PC-9 (cell line): ENCODE results near the gene ARRB1. TPM values are rescaled to one million over a fixed set of nuclear protein-coding genes. Genes with fewer than 3 reads are reported as not detected.

Experiments used
- BruUV-seq: library from RNA; stranded (reverse); fragments of 400-500 nt; replicated peaks from 2 replicates; lab custom pipeline; 2021; lab: Mats Ljungman, UMichigan
- CTCF ChIA-PET: fragments of 300-600 bp; sonication (Branson Sonifier 250); formaldehyde crosslinking; loops from one replicate; lab custom pipeline; 2022; ENCODE audit warnings: antibody characterized with exemption; lab: Charles Lee
- POLR2A ChIA-PET: fragments of 300-600 bp; sonication (Branson Sonifier 250); formaldehyde crosslinking; loops from one replicate; lab custom pipeline; 2022; ENCODE audit warnings: antibody characterized with exemption; ENCODE audit not compliant: unreplicated experiment; lab: Charles Lee
- DNase-seq, 2 experiments: peaks; one replicate each; pipeline versions ENCODE4 v3.0.0 to v3.0.0-alpha.2; 2015 to 2022; ENCODE audit warnings: mixed read lengths in 1 of 2
- H2AFZ ChIP-seq: fragments of 200-600 bp; sonication (generic); 2 replicates; pipeline ENCODE4 v1.8.1; 2017; ENCODE audit warnings: antibody characterized with exemption
- H3F3A ChIP-seq: fragments of 200-600 bp; sonication (generic); 2 replicates; pipeline ENCODE4 v1.8.1; 2017; ENCODE audit warnings: antibody characterized with exemption, mild to moderate bottlenecking, low read depth; ENCODE audit not compliant: insufficient read depth
- H3K27ac ChIP-seq: fragments of 200-600 bp; sonication (generic); 2 replicates; pipeline ENCODE4 v1.6.1; 2016; ENCODE audit warnings: mixed run types
- H3K27me3 ChIP-seq: fragments of 200-600 bp; sonication (generic); 2 replicates; pipeline ENCODE4 v1.6.1; 2016; ENCODE audit warnings: low read depth, mixed run types; ENCODE audit not compliant: insufficient read depth
- H3K36me3 ChIP-seq: fragments of 200-600 bp; sonication (generic); 2 replicates; pipeline ENCODE4 v1.6.1; 2016; ENCODE audit warnings: low read depth, mixed run types
- H3K4me1 ChIP-seq: fragments of 200-600 bp; sonication (generic); replicated peaks from 2 replicates; pipeline ENCODE4 v1.6.1; 2016; ENCODE audit warnings: mixed run types; ENCODE audit not compliant: insufficient read depth
- H3K4me2 ChIP-seq: fragments of 200-600 bp; sonication (generic); 2 replicates; pipeline ENCODE4 v1.6.1; 2017; ENCODE audit warnings: mixed run types
- H3K4me3 ChIP-seq: fragments of 200-600 bp; sonication (generic); 2 replicates; pipeline ENCODE4 v1.6.1; 2016; ENCODE audit warnings: mixed run types
- H3K79me2 ChIP-seq: fragments of 200-600 bp; sonication (generic); 2 replicates; pipeline ENCODE4 v1.6.1; 2017; ENCODE audit warnings: low read depth, mixed run types
- H3K9me2 ChIP-seq: fragments of 200-600 bp; sonication (generic); 2 replicates; pipeline ENCODE4 v1.8.1; 2017; ENCODE audit warnings: mild to moderate bottlenecking; ENCODE audit not compliant: insufficient read depth
- H3K9me3 ChIP-seq: fragments of 200-600 bp; sonication (generic); 2 replicates; pipeline ENCODE4 v1.8.1; 2016; ENCODE audit warnings: low read depth; ENCODE audit not compliant: insufficient read depth
- H4K20me1 ChIP-seq: fragments of 200-600 bp; sonication (generic); 2 replicates; pipeline ENCODE4 v1.8.1; 2017; ENCODE audit not compliant: insufficient read depth
- EZH2 ChIP-seq: fragments of 200-600 bp; sonication (generic); IDR thresholded peaks from 2 replicates; pipeline ENCODE4 v1.8.0; 2017; ENCODE audit warnings: antibody characterized with exemption, low read depth
- intact Hi-C: fragments of 100-400 bp; cut with micrococcal nuclease; formaldehyde crosslinking; loops from one replicate; pipeline ENCODE4 v1.10.0; 2022; ENCODE audit not compliant: unreplicated experiment
- total RNA-seq: library from RNA; stranded (reverse); gene quantifications from 2 replicates; pipeline ENCODE4 v1.2.3, GENCODE V29; 2021
- TF ChIP-seq, protein P1 (sequence below): fragments of 200-600 bp; sonication (generic); conservative IDR thresholded peaks from 2 replicates; pipeline ENCODE4 v1.6.1; 2017; ENCODE audit warnings: mixed run types, antibody characterized with exemption, mild to moderate bottlenecking, moderate library complexity

The ARRB1 gene
- total RNA-seq, 1 experiment from 2014 or later: 31.8 TPM

DNA sequence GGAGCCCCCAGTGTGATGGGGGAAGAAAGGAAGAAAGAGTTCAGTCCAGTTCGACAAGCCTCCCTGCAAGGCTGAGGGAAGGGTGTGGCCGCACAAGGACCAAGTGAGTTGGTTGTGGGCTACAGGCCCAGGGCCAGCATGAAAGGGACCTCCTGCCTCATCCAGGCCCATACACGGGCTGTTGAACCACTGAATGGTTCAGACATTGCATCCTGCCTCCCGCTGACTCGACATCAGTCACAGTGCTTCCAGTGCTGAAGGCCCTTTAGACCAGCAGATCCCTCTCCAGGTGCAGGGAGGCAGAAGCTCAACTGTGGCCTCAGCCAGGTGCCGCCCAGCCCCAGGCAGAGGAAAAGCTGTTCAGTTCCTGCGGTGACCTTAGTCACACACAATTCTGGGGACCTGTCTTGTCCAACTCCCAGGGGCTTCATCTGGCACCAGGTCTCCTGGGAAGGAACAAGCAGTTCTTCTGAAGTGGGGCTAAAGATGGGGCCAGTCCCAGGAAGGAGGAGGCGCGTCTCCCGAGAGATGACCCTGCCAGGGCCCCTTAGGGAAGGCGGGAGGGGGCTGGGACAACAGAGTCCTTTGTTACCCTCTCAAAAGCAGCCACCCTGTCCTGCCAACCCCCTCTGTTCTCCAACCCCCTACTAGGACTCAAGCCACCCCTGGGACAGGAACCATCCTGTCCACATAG, 6.6 kb downstream of the ARRB1 start:
- Histone ChIP-seq H2AFZ (no peak overlapping the region), H3K9me3 (no peaks in the 10 kb centered on the region), H3K36me3 (no peaks in the 10 kb centered on the region), H4K20me1 (no peaks in the 10 kb centered on the region), H3K4me2 (peak overlapping the region; percentile 31; the same call in 1 of the 2 replicates), H3K4me1 (peaks cover 93% of the 10 kb centered on the region), H3K4me3 (no peak overlapping the region), H3K27me3 (no peaks in the 10 kb centered on the region), H3F3A (peaks cover 54% of the 10 kb centered on the region), H3K27ac (no peak overlapping the region), H3K9me2 (no peaks in the 10 kb centered on the region), H3K79me2 (peaks cover 42% of the 10 kb centered on the region)
- ChIA-PET CTCF (interaction anchor here (0.5 kb wide), 1 partner anchor 16 kb away, joined by 15 read pairs; no protein-coding TSS in a partner anchor), POLR2A (no interaction called here)
- intact Hi-C loops: loop anchor here (5.0 kb wide), 1 partner anchor 37 kb away; no protein-coding TSS in a partner anchor
- no TSS peak for BruUV-seq
- TF ChIP-seq EZH2: no peak
- TF ChIP-seq, protein P1, sequence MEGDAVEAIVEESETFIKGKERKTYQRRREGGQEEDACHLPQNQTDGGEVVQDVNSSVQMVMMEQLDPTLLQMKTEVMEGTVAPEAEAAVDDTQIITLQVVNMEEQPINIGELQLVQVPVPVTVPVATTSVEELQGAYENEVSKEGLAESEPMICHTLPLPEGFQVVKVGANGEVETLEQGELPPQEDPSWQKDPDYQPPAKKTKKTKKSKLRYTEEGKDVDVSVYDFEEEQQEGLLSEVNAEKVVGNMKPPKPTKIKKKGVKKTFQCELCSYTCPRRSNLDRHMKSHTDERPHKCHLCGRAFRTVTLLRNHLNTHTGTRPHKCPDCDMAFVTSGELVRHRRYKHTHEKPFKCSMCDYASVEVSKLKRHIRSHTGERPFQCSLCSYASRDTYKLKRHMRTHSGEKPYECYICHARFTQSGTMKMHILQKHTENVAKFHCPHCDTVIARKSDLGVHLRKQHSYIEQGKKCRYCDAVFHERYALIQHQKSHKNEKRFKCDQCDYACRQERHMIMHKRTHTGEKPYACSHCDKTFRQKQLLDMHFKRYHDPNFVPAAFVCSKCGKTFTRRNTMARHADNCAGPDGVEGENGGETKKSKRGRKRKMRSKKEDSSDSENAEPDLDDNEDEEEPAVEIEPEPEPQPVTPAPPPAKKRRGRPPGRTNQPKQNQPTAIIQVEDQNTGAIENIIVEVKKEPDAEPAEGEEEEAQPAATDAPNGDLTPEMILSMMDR: no peak
- peak in 1 of 2 experiments; percentile 55 for DNase-seq

- H3K9me2 ChIP-seq: no peaks in the 10 kb centered on the region
- intact Hi-C loops: loop anchor here (5.0 kb wide), 1 partner anchor 38 kb away; no protein-coding TSS in a partner anchor
- H3F3A ChIP-seq: peaks cover 54% of the 10 kb centered on the region
- no peaks in the 10 kb centered on the region for H3K36me3 ChIP-seq
- no TSS peak for BruUV-seq
- H3K9me3 ChIP-seq: no peaks in the 10 kb centered on the region
- peaks cover 40% of the 10 kb centered on the region for H3K79me2 ChIP-seq
- no peak overlapping the region for H2AFZ ChIP-seq
- no peaks in the 10 kb centered on the region for H4K20me1 ChIP-seq
- H3K27me3 ChIP-seq: no peaks in the 10 kb centered on the region
- no peak for DNase-seq
- peak overlapping the region; percentile 31; the same call in 1 of the 2 replicates for H3K4me2 ChIP-seq
- ChIA-PET CTCF (interaction anchor here (0.7 kb wide), 2 partner anchors 38 to 64 kb away, joined by 3 to 4 read pairs; no protein-coding TSS in a partner anchor), POLR2A (no interaction called here)
- H3K4me3 ChIP-seq: no peak overlapping the region
- peaks cover 93% of the 10 kb centered on the region for H3K4me1 ChIP-seq
- TF ChIP-seq, protein P1: no peak
- no peak for TF ChIP-seq EZH2
- H3K27ac ChIP-seq: no peak overlapping the region
Measured at GRCh38 chr11:75344186-75344585, 7.3 kb downstream of the ARRB1 start.

DNA sequence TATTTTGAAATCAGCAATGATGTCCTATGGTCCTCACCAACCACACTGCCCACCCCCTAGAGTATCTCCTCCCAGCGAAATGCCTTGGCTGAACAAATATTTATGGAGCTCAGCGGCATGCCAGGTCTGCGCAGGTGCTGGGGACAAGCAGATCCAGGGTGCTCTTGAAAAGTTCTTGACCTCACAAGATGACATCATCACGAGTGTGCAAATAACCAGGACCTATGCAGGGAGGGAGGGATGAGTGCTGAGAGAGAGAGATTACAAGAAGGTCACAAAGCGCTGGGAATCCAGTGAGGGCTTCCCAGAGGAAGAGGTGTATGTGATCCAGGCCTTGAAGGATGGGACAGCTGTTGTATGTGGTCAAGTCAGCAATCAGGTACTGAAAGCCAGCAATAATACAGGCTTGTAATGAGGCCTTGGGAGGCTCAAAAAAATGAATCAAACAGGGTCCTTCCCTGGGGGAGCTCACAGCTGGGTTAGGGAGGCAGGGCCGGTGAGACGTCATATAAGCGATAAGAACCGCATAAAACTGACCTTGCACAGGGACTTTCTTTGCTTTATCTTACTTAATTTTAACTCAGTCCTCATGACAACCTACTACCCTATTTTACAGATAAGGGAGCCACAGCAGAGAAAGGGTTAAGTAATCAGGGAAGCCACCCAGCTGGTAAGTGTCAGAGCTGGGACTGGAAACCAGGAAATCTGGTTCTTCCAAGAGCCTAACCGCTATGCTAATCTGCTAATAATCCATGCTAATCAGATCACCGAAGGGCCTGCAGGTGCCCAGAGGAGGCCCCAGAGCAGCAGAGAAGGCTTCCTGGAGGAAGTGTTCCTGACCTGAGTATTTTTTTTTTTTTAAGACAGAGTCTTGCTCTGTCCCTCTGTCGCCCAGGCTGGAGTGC, 8.2 kb downstream of the ARRB1 start:
- Histone ChIP-seq H2AFZ (no peak overlapping the region), H3K4me3 (no peak overlapping the region), H3K36me3 (no peaks in the 10 kb centered on the region), H3K27me3 (no peaks in the 10 kb centered on the region), H3K4me2 (peak overlapping the region; percentile 31), H4K20me1 (no peaks in the 10 kb centered on the region), H3K4me1 (peaks cover 93% of the 10 kb centered on the region), H3K9me3 (no peaks in the 10 kb centered on the region), H3K9me2 (no peaks in the 10 kb centered on the region), H3K79me2 (peaks cover 40% of the 10 kb centered on the region), H3K27ac (no peak overlapping the region), H3F3A (peaks cover 45% of the 10 kb centered on the region)
- DNase-seq: peak in 1 of 2 experiments; percentile 83
- intact Hi-C loops: loop anchor here (5.0 kb wide), 1 partner anchor 39 kb away; no protein-coding TSS in a partner anchor
- ChIA-PET POLR2A (interaction anchor here (0.9 to 1.0 kb wide), 2 partner anchors 16 to 1665 kb away, joined by 3 to 4 read pairs; no protein-coding TSS in a partner anchor), CTCF (interaction anchor here (0.7 kb wide), 2 partner anchors 39 to 63 kb away, joined by 3 to 4 read pairs; no protein-coding TSS in a partner anchor)
- no peak for TF ChIP-seq EZH2
- TF ChIP-seq, protein P1: no peak
- no TSS peak for BruUV-seq
